ENCODE data around the gene ARL4A. TPM values are rescaled to one million over a fixed set of nuclear protein-coding genes. Genes with fewer than 3 reads are reported as not detected.

ARL4A gene
- total and polyA plus RNA-seq, 9 of the 15 experiments (the other 6 are each of a cell fraction or from before 2014, with no cell fraction given) = 118 to 688 (median 172) TPM

- TF ChIP-seq, protein P1, sequence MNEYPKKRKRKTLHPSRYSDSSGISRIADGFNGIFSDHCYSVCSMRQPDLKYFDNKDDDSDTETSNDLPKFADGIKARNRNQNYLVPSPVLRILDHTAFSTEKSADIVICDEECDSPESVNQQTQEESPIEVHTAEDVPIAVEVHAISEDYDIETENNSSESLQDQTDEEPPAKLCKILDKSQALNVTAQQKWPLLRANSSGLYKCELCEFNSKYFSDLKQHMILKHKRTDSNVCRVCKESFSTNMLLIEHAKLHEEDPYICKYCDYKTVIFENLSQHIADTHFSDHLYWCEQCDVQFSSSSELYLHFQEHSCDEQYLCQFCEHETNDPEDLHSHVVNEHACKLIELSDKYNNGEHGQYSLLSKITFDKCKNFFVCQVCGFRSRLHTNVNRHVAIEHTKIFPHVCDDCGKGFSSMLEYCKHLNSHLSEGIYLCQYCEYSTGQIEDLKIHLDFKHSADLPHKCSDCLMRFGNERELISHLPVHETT (CRISPR knock-in tag; conservative IDR thresholded peaks at IDR 0.05 in 1 of 2, IDR thresholded peaks at IDR 0.05 in 1 of 2) = peak in 1 of 2 experiments; percentile 10; a peak in 1 of 4 replicates
- peak; percentile 75; the same call in 1 of the 2 replicates for TF ChIP-seq NFRKB (IDR thresholded peaks at IDR 0.05; ENCODE audit: low read depth)
- TF ChIP-seq RNF2 (IDR thresholded peaks at IDR 0.05) = 0 out of 2 replicates have a peak, but pooled peaks have one; percentile 19
- TF ChIP-seq SMARCA4 (IDR thresholded peaks at IDR 0.05) = peak; percentile 38
- peak; percentile 28 for TF ChIP-seq POLR2B (IDR thresholded peaks at IDR 0.05; ENCODE audit: low read depth, partially characterized antibody)
- TF ChIP-seq MTA3 (IDR thresholded peaks at IDR 0.05; ENCODE audit: borderline replicate concordance) = 0 out of 2 replicates have a peak, but pooled peaks have one; percentile 40
- no peak for TF ChIP-seq MAFF (IDR thresholded peaks at IDR 0.05; ENCODE audit: low read length)
- TF ChIP-seq ZNF282 (CRISPR knock-in tag; IDR thresholded peaks at IDR 0.05) = no peak
- TF ChIP-seq VEZF1 (CRISPR knock-in tag; IDR thresholded peaks at IDR 0.05) = peak; percentile 44
- TF ChIP-seq, protein P2, sequence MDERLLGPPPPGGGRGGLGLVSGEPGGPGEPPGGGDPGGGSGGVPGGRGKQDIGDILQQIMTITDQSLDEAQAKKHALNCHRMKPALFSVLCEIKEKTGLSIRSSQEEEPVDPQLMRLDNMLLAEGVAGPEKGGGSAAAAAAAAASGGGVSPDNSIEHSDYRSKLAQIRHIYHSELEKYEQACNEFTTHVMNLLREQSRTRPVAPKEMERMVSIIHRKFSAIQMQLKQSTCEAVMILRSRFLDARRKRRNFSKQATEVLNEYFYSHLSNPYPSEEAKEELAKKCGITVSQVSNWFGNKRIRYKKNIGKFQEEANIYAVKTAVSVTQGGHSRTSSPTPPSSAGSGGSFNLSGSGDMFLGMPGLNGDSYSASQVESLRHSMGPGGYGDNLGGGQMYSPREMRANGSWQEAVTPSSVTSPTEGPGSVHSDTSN (CRISPR knock-in tag; IDR thresholded peaks at IDR 0.05; ENCODE audit: low read depth) = no peak
- TF ChIP-seq, protein P2 (tag; conservative IDR thresholded peaks at IDR 0.05; ENCODE audit: low read depth) = peak; percentile 79
- no peak for TF ChIP-seq ZNF318 (IDR thresholded peaks at IDR 0.05; ENCODE audit: borderline replicate concordance in 1 of 2, low read depth in 1 of 2)
Observed at GRCh38 chr7:12719141-12719919, 31.9 kb downstream of the ARL4A start (continued).
